ENCODE data around the gene INHA. TPM values are rescaled to one million over a fixed set of nuclear protein-coding genes. Genes with fewer than 3 reads are reported as not detected.

The INHA gene
- total RNA-seq, 4 donors from 2014 or later: 0.34 to 3.5 (median 1.5) TPM; not detected in 1

DNA sequence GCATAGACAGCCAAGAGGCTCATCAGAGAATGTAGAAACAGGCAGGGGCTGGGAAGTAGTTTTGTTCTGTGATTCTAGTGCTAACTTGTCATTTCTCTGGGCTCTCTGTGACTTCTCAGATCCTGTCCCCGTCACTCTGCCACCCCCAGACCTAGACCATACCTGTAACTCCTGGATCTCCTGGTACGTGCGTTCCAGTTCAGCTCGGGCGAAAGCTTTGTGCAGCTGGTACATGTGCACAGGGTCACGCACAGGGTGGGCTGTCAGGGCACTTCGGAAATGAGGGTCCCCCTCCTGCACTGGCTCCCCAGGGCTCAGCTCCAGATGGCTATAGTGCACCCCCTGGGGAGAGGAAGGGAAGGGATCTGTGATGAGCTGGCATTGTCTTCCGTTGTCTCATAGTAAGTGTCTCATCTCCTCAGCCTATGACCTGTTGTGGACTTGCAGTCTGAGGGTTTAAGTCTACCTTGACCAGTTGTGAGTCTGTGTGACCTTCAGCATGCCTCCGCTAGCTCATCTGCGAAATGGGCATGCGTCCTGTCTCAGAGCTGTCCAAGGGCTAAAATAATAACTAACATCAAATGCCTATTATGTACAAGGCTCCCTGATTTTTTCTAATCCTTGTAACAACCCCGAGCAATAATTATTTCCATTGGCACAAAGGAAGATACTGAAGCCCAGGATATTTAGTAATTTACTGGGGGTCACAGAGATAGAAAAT, 31.2 kb upstream of the INHA start:
- no peak for DNase-seq (ENCODE audit: low spot score in 2 of 2)
- no peak for TF ChIP-seq EP300 (IDR thresholded peaks at IDR 0.05)
- Histone ChIP-seq H3K4me1 (peaks cover 35% of the 10 kb centered on the region), H3K36me3 (peaks cover 24% of the 10 kb centered on the region), H3K27me3 (no peaks in the 10 kb centered on the region), H3K27ac (no peak overlapping the region), H3K9me3 (no peaks in the 10 kb centered on the region), H3K4me3 (no peak overlapping the region)
- 93% methylated on average over 10 of the region's 12 CpGs for WGBS

GRCh38 chr2:219541611-219542180, 30.4 kb upstream of the INHA start:
- peak in 1 of 2 donors; percentile 83 for DNase-seq (ENCODE audit: low spot score in 2 of 2)
- TF ChIP-seq CTCF (IDR thresholded peaks at IDR 0.05): peak; percentile 87 to 93
- peak in 1 of 3 donors; percentile 20 for TF ChIP-seq POLR2AphosphoS5 (IDR thresholded peaks at IDR 0.05)
- TF ChIP-seq POLR2A (IDR thresholded peaks at IDR 0.05): no peak
- H3K27me3 ChIP-seq: no peaks in the 10 kb centered on the region
- peaks cover 35% of the 10 kb centered on the region for H3K4me1 ChIP-seq
- 8% methylated on average over 10 of the region's 48 CpGs for WGBS
- no peaks in the 10 kb centered on the region for H3K9me3 ChIP-seq
- H3K36me3 ChIP-seq: peaks cover 24% of the 10 kb centered on the region
- peak overlapping the region; percentile 42 for H3K4me3 ChIP-seq
- no peak overlapping the region for H3K27ac ChIP-seq

DNA sequence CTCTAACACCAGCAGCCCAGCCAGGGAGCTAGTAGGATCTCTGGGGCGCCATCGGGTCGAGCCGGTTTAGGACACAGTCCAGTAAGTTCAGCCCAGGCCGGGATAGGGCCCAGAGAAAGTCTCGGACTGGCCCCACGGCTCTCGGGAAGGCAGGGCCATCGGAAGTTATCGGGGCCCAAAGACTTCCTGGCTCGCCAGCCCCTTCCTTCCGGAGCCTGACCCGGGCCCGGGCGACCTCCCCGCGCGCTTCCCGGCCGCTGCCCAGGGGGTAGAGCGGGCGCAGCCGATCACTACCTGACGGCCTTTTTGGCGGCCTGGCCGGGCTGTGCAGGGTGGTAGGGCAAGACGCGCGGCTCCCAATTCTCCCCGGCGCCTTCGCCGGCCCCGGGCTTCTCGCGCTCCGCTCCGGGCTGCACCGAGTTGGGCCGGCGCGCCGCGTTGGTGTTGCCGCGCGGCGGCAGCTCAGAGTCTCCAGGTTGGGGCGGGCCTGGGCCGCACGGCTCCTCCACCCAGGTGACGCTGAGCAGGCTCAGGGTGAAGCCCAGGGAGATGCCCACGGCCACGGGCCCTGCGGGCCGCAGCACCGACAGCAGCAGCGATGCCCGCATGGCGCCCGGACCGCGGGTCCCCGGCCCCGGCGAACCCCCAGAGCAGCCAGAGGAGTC, 29.0 kb upstream of the INHA start:
- H3K27me3 ChIP-seq: no peaks in the 10 kb centered on the region
- WGBS: 1% methylated on average over 44 of the region's 66 CpGs
- DNase-seq (ENCODE audit: low spot score in 2 of 2): no peak
- TF ChIP-seq POLR2AphosphoS5 (IDR thresholded peaks at IDR 0.05) (no peak), POLR2A (IDR thresholded peaks at IDR 0.05) (no peak), CTCF (IDR thresholded peaks at IDR 0.05) (no peak), EP300 (IDR thresholded peaks at IDR 0.05) (no peak)
- H3K9me3 ChIP-seq: no peaks in the 10 kb centered on the region
- peaks cover 24% of the 10 kb centered on the region for H3K36me3 ChIP-seq
- H3K27ac ChIP-seq: peak overlapping the region; percentile 81
- H3K4me1 ChIP-seq: peaks cover 26% of the 10 kb centered on the region
- peak overlapping the region; percentile 59 for H3K4me3 ChIP-seq

DNA sequence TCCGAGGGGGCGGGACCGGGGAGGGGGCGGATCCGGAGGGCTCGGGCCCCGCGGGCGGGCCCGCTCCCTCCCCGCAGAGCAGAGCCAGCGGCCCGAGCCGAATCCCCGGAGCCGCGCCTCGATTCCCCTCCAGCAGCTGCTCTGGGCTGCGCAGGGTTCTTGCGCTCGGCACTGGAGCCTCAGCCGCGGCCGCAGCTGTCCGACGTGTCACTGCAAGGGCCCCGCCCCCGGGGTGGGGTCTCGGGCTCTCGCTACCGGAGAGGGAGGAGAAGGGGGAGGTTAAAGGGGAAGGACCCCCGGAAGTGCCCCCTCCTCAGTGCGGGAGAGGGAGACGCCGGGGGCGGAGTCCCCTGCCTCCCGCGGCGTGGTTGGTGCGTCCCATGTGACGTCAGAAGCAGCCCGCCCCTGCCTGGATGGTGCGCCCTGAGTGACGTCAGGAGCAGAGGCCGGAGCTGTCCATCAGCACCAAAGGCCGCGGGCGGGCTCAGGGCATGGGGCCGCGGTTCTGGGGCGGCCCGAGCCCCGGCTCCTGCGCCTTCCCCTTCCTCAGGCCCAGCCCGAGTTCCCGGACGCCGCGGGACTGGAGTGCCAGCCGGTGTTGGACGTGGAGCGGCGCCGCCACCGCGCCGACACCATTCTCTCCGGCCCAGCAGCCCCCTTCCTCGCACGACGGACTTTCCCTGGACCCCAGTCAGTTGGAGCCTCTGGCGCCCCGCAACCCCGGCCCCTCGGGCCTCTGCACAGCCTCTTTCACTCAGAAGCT, 28.3 kb upstream of the INHA start, which contains the start of the genes CHPF and TMEM198:
TSS of gene CHPF (minus strand) at position 214 of the 763 bp plus-strand sequence. CDS start 271 bp downstream, outside the sequence.
TSS of gene TMEM198 (plus strand) at position 433 of the 763 bp plus-strand sequence. CDS start 700 bp downstream, outside the sequence.
- under 1% methylated on average over 15 of the region's 75 CpGs for WGBS
- Histone ChIP-seq H3K36me3 (peaks cover 23% of the 10 kb centered on the region), H3K4me3 (peak within 1 kb of the TSS; percentile 59), H3K27ac (peak within 1 kb of the TSS; percentile 81), H3K27me3 (no peaks in the 10 kb centered on the region), H3K4me1 (peaks cover 26% of the 10 kb centered on the region), H3K9me3 (no peaks in the 10 kb centered on the region)
- peak; percentile 98 to 99 for DNase-seq (ENCODE audit: low spot score in 2 of 2)
- TF ChIP-seq POLR2AphosphoS5 (IDR thresholded peaks at IDR 0.05) (peak in 1 of 3 donors; percentile 13), POLR2A (IDR thresholded peaks at IDR 0.05) (no peak)

DNA sequence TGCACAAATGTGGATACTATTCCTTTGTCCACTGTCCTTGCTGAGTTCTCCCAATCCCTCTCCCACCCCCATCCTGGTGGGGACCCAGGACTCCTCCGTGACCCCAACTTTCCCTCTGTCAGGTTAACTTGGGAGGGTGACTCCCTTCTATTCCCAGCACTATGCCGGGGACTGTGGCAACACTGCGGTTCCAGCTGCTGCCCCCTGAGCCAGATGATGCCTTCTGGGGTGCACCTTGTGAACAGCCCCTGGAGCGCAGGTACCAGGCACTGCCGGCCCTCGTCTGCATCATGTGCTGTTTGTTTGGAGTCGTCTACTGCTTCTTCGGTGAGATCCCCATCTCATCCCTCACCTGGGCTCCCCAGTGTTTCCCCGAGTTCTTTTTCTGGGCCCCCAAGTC, 27.5 kb upstream of the INHA start:
- DNase-seq (ENCODE audit: low spot score in 2 of 2): no peak
- peaks cover 26% of the 10 kb centered on the region for H3K4me1 ChIP-seq
- H3K27ac ChIP-seq: no peak overlapping the region
- TF ChIP-seq EP300 (IDR thresholded peaks at IDR 0.05): no peak
- TF ChIP-seq POLR2A (IDR thresholded peaks at IDR 0.05): no peak
- no peak for TF ChIP-seq CTCF (IDR thresholded peaks at IDR 0.05)
- TF ChIP-seq POLR2AphosphoS5 (IDR thresholded peaks at IDR 0.05): no peak
- no peaks in the 10 kb centered on the region for H3K9me3 ChIP-seq
- H3K4me3 ChIP-seq: peak overlapping the region; percentile 59
- WGBS: 47% methylated on average over 9 of the region's 9 CpGs
- H3K27me3 ChIP-seq: no peaks in the 10 kb centered on the region
- H3K36me3 ChIP-seq: peaks cover 15% of the 10 kb centered on the region
